Activated CD8-positive, alpha-beta memory T cell treated with anti-CD3 and anti-CD28 coated beads, Interleukin-2, amount 50 U/mL, for 1 hour (primary cell): ENCODE results near the gene PHYKPL.
"Not testable (repeated sequence)": the region's sequence is repeated elsewhere in the genome, so short reads cannot be mapped to it uniquely, and the experiment has no call there.

Experiments
- DNase-seq: peaks from one replicate; pipeline ENCODE4 v3.0.0-alpha.2; 2020; ENCODE audit errors: extremely low read depth

Gene PHYKPL

DNA sequence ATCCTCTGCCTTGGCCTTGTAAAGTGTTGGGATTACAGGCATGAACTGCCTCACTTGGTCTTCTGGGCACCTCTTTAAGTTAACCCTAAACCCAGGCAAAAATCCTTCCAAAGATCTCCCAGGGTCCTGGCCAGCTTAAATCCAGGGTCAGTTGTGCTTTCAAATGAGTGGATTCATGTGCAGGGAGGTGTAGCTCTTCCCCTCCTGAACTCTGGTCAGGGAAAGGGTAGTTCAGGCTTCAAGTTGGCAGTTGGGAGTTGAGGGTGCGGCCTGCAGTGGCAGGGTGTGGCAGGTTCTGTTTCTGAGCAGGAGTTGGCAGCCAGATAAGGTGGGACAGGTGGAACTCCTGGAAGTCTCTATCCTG lies 24.7 kb downstream of the PHYKPL start:
- no peak for DNase-seq

DNA sequence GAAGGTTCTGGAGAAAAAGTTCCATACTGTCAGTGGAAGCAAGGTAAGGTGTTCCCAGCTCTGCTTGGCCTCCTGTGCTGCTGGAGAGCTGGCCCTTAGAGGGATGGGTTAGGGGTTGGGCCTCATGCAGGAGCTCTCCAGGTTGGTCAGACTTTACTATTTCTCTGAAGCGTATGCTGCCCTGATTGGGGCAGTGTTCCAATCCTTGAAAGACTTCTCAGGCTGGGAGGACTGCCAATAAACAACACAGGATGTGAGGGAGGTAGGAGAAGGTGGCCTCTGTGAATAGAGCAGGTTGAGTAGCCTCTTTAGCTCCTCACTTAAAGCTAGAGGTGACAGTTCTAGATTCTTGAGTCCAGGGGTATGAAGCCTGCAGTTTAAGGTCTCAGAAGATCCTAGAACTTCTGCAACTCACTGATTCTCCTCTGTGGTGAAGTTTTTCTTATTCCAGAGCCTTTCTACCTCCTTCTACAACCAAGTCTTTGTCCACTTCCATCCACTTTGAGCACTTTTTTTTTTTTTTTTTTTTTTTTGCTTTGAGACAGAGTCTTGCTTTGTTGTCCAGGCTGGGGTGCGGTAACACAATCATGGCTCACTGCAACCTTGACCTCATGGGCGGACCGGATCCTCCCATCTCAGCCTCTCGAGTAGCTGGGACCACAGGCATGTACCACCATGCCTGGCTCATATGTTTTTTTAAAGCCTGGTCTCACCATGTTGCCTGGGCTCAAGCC lies 25.3 kb downstream of the PHYKPL start:
- DNase-seq = no peak

DNA sequence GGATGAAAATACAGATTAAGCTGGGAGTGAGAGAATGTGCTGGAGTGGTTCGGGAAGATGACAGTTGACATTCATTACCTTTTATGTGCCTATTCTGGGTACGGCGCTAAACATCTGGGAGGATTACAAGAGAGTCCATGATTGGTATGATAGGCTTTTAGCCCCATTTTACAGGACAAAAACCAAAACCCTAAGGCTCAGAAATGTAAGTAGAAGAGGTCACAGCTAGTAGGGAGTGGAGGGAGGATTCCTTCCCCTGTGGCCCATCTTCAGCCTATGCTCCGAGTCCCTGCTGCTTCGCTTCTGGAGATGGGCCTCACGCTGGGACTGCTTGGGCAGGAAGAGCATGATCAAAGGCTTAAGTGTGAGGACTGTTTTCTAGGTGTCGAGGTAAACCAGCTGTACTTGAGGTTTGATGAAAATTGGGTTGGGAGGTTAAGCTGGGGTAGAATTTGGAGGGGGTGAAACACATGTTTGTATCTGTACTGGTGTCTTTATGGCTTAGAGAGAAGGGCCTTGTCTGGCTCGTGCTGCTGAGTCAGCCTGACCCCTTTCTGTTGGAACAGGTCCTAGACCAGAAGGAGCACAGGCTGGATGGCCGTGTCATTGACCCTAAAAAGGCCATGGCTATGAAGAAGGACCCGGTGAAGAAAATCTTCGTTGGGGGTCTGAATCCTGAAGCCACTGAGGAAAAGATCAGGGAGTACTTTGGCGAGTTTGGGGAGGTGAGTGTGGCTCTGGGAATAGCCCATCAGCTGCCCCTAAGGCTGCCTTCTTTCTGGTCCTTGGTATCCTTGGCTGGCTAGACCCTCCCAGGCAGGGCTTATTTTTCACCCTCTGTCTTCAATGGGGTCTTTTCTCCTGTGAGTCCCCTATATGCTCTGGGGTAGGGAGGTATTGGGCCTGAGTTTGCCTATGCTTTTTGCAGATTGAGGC lies 26.2 kb downstream of the PHYKPL start:
- DNase-seq = no peak

DNA sequence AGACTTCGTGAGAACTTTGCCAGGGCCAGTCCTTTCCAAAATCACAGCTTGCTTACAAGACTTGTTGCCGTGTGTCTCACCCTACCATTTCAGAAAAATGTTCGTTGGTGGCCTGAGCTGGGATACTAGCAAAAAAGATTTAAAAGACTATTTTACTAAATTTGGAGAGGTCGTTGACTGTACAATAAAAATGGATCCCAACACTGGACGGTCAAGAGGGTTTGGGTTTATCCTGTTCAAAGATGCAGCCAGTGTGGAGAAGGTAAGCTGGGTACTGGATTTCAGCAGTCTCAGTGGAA lies 26.9 kb downstream of the PHYKPL start:
- DNase-seq = no peak

DNA sequence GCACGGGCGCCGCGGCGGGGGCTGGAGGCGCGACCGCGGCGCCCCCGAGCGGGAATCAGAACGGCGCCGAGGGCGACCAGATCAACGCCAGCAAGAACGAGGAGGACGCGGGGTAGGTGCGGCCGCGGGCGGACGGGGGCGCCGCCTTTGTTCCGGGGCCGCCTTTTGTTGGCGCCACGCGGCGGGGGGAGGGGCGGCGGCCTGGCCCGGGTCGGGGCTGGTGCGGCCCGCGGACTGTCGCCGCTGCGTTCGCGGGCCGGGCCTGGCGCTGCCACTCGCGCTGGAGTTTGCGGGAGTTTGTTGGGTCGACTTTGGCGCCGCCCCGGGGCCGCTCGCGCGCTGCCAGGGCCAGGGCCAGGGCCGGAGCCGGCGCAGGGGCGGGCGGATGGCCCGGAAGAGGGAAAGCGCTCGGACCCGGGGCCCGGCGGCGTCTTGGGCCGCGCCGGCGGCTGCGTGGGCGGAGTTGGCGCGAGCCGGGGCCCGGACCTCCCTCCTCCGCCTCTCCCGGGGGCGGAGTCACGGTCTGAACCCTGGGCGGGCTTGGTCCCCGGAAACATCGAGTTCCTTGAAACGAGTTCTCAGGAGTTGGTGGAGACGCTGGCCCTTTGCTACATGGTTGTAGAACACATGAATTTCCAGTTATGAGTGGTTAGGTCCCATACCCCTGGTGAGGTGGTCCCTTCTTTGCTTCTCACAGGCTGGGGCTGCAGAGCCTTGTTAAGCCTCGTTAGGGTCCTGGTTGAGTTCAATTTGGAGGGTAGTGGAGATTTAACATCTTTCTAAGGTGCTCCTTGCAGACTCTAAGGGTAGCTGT lies 27.5 kb downstream of the PHYKPL start:
- peak; percentile 25 for DNase-seq

DNA sequence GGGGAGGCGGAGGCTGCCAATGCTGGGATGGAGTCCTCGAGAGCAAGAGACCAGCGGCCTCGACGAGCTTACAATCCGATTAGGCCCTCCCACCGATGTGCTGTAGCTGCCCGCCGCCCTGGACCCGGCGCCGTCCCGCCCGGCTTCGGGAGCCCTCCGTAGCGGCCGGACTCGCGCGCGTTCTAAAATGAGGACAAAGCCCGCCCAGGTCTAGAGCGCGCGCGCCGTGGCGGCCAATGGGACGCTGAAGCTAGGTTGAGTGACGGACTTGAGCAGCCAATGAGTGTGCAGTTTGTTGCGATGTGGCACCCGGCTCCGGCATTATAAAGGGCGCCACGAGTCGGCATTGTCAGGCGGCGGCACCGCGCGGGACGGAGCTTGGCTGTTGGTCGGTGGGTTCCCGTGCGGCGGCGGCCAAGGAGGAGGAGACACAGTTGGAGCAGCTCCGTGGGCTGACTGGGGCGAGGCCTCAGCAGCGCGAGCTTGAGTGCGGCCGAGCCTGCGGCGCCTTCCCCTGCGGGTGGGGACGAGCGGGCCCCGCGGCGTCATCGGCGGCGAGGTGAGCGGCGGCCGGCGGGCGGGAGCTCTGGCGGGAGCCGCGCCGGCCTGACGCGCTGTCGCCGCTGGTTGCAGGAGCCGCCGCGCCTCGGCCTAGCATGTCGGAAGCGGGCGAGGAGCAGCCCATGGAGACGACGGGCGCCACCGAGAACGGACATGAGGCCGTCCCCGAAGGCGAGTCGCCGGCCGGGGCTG lies 28.2 kb downstream of the PHYKPL start, which contains the start of gene HNRNPAB:
TSS of gene HNRNPAB (plus strand) at position 352 of the 753 bp plus-strand sequence. CDS start at position 657, 305 bp downstream.
- peak; percentile 88 for DNase-seq

DNA sequence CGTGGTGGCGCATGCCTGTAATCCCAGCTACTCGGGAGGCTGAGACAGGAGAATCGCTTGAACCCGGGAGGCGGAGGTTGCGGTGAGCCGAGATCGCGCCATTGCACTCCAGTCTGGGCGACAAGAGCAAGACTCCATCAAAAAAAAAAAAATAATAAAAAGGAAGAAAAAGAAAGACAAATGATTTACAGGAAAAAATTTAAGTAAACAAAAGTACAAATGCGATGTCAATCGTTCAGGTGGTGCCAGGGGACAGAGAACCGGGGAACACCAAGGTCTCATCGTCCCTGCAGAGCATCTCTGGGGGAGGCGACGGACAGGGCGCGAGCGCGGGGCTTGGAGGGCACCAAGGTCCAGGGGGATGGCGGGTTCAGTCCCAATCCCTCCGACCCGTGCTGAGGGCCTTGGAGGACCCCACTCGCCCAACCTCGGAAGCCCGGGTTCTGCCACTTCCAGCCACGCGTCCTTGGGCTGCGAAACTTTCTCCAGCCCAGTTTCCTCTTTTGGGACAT lies 28.9 kb downstream of the PHYKPL start:
- DNase-seq = no peak

DNA sequence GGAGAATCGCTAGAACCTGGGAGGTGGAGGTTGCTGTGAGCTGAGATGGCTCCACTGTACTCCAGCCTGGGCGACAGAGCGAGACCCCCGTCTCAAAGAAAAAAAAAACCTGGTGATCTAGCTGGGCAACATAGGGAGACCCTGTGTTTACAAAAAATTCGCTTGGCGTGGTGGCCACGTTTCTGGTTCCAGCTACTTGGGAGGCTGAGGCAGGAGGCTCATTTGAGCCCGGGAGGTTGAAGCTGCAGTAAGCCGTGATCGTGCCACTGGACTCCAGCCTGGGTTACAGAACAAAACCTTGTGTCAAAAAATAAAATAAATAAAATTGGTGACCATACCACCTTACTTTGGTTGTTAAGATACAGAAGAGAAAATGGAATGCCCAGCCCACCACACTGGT lies 30.1 kb downstream of the PHYKPL start:
- DNase-seq = no peak

DNA sequence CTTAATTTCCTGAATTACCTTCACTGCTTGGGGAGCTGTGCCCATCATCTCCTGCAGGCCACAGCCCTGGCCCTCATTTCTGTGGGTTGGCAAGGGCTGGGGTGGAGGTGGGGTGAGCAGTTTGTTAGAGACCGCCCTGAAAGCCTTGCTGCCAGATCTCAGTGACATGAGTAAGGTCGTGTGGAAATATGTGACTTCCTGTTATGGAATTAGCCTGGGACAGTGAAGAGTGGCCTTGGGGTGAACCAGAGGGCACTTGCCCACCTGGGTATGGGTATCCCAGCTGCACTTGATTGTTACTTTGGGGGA lies 30.7 kb downstream of the PHYKPL start:
- no peak for DNase-seq

DNA sequence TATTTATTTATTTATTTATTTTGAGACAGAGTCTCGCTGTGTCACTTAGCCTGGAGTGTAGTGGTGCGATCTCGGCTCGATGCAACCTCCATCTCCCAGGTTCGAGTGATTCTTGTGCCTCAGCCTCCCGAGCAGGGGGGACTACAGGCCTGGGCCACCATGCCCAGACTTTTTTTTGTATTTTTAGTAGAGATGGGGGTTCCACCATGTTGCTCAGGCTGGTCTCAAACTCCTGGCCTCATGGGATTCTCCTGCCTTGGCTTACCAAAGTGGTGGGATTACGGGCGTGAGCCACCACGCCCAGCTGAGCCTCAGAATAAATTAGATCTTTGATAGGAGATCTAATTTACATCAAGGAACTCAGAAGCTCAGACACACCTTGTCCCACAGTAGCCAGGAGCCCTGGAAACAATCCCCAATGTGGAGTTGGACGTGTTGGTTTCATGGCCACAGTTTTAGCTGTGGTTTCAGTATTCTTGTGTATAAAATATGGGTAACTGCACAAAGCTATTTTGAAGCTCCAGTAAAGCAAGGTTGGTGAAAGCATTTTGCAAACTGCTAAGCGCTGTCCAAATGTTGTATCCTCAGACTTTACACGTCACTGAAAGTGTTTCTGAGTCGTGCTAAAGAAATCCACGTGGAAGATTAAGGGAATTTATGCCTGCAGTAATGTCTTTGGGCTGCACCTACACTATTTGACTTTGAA lies 31.2 kb downstream of the PHYKPL start:
- no peak for DNase-seq

DNA sequence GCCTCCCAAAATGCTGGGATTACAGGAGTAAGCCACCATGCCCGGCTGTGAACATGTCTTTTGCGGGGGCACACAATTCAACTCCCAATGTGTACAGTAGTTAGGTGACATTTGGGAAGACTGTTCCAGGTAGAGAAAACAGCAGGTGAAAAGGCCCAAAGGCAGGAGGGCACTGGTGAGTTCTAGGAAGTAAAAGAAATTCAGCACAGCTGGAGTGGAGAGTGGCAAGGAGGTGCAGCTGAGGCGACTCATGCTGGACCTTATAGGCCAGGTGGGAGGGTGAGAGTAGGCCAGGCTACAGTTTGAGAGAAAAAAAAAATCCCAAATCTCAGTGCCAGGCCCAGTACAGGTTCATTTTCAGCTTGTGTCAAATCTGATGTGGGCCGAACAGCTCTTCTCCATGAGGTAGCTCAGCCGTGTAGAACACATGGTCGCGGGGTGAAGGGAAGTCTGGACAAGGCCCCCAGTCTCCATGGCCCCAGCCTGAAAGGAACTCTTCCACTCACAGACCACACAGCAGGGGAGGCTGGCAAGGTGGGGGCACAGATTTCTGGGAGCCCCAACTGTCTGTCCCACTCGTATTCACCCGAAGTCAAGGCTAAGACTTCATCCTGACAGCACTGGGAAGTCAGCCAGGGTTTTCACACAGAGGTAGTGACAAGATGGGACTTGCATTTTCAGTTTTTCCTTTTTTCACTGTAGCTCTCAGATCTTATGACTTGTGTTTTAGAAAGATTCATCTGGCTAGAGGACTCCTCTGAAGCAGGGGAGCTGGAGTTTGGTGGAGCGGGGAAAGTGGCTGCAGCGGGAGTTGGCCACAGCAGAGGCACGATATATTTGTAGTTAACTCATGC lies 32.8 kb downstream of the PHYKPL start:
- DNase-seq = no peak

DNA sequence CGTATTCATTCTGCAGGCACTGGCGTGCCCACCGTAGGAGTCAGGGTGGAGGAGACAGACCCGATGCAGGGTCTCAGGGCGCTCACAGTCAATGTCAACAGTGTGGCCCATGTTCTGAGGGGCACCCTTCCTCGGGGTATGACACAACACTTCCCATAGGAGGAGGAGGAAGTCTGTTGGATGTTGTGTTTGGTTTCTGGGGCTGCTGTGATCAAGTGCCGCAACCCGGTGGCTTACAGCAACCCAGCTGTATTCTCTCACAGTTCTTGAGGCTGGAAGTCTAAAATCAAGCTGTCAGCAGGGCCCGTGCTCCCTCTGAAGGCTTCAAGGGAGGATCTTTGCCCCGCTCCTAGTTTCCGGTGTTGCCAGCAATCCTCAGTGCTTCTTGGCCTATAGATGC lies 33.9 kb downstream of the PHYKPL start:
- no peak for DNase-seq

DNA sequence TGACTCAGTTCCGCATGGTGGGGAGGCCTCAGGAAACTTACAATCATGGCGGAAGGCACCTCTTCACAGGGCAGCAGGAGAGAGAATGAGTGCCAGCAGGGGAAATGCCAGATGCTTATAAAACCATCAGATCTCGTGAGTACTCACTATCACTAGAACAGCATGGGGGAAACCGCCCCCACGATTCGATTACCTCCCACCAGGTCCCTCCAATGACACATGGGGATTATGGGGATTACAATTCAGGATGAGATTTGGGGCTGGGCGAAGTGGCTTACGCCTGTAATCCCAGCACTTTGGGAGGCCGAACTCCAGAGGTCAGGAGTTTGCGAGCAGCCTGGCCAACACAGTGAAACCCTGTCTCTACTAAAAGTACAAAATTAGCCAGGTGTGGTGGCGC lies 34.5 kb downstream of the PHYKPL start:
- not testable (repeated sequence) for DNase-seq

DNA sequence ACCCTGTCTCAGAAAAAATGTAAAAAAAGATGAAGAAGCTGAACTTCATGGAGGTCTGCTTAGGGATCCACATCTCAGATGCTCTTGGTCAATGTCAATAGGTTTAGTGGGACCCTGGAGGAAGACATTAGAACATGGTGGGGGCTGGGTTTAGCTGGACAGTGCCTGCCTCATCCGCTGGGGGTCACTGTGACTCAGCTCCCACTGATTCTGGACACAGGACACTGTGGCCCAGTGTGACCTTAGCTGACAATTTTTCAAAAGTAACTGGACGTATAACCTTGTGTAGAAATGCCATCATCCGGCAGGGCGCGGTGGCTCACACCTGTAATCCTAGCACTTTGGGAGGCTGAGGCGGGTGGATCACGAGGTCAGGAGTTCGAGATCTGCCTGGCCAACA lies 35.6 kb downstream of the PHYKPL start:
- no peak for DNase-seq

DNA sequence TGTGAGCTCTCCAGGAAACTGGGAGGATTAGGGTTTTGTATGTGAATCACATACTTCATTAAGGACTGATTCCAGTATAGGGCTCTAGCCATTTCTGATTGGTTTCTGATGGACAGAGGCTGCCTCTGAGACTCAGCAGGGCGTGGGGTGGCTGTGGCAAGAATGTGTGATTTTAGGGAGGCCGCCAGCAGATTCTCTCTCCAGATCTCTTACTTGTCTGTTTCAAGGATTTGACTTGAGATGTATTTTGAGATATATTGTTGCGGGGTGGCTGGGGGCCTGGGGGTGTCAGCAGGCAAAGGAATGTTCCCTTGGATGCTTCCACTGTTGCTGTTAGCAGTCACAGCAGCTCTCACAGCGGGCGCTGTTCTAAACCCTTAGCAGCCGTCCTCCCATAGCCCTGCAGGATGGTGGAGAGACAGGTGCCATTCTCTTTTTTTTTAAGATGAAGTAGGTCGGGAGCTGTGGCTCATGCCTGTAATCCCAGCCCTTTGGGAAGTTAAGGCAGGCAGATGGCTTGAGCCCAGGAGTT lies 36.3 kb downstream of the PHYKPL start:
- no peak for DNase-seq

DNA sequence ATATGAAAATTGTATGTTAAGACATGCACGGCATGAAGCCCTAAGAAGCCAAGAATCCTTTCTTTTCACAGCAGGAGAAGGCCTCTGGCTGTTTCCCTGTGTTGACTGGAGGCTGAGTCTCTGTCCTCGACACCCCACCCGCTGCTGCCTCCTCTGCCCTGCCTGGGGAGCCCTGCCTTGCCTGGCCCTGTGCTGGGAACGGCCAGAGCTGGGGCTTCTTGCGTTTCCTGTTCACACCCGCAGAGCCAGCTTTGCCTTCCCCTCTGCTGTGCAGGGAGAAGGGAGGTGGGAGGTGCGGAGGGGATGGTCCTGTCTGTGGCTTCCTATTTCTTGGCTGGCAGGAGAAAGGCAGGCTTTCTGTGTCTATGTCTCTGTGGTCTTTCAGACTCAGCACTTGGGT lies 38.6 kb downstream of the PHYKPL start:
- no peak for DNase-seq

DNA sequence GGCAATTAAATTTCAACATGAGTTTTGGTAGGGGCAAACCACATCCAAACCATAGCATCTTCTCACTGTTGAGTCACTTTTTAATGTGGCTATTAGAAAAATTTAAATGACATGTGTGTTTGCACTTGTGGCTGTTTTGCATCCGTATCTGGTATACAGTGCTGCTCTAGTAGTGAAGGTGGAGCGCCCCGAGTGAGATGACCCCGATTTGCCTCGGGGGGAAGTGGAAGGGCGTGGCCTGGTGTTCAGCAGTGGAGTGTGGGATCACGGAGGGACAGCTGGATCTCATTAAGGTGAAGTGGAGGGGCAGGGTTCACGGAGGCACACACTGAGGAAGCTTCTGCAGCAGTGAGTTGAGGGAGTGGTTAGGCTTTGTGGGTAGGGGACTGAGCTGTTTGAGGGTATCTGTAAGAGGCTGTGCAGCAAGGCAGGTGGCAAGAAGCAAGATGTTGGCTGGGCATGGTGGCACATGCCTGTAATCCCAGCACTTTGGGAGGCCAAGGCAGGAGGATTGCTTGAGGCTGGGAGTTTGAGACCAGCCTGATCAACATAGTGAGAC lies 39.3 kb downstream of the PHYKPL start:
- no peak for DNase-seq

DNA sequence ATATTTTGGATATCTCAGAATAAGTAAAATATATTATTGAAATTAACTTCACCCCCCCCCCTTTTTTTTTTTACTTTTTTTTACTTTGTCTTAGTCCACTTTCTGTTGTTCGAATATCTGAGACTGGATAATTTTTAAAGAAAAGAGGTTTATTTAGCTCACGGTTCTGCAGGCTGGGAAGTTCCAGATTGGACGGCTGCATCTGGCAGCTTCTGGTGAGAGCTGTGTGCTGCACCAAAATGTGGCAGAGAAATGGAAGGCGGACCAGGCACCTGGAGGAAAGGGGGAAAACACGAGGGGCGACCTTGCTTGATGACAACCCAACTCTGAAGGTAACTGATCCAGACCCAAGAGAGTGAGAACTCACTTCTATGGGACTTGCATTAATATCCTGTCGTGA lies 39.8 kb downstream of the PHYKPL start:
- no peak for DNase-seq

DNA sequence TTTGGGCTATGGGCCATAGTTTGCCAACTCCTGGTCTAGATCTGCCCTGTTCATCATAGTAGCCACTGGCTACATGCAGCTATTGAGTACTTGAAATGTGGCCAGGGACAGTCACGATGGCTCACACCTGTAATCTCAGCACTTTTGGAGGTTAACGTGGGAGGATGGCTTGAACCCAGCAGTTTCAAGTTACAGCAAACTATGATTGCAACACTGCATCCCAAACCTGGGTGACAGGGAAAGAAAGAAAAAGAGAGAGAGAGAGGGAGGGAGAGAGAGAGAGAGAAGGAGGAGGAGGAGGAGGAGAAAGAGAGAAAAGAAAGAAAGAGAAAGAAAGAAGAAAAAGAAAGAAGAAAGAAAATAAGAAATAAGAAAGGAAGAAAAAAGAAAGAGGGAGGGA lies 40.4 kb downstream of the PHYKPL start:
- no peak for DNase-seq
